HepG2 (cell line): ENCODE results near the gene PRRC2A. TPM values are rescaled to one million over a fixed set of nuclear protein-coding genes. Genes with fewer than 3 reads are reported as not detected.

ENCODE experiments used
- AHDC1 ChIP-seq: sonication (generic); formaldehyde crosslinking; IDR thresholded peaks from 2 replicates; pipeline ENCODE4 v1.5.1; 2020; ENCODE audit warnings: mild to moderate bottlenecking, missing genetic modification reagents, borderline replicate concordance
- ELF3 ChIP-seq: IDR thresholded peaks from 2 replicates; pipeline ENCODE4 v1.6.1; 2016; ENCODE audit warnings: missing genetic modification reagents, missing compliant biosample characterization
- FOSL1 ChIP-seq: sonication (generic); formaldehyde crosslinking; IDR thresholded peaks from 2 replicates; pipeline ENCODE4 v1.9.0; 2021; ENCODE audit warnings: missing genetic modification reagents, borderline replicate concordance
- GABPB1 ChIP-seq: IDR thresholded peaks from 2 replicates; pipeline ENCODE4 v1.6.1; 2016; ENCODE audit warnings: mild to moderate bottlenecking, missing genetic modification reagents, moderate library complexity, missing compliant biosample characterization
- MEIS1 ChIP-seq: sonication (generic); formaldehyde crosslinking; IDR thresholded peaks from 2 replicates; pipeline ENCODE4 v1.9.0; 2021; ENCODE audit warnings: mild to moderate bottlenecking, missing genetic modification reagents, moderate library complexity, borderline replicate concordance
- MEIS2 ChIP-seq: sonication (generic); formaldehyde crosslinking; IDR thresholded peaks from 2 replicates; pipeline ENCODE4 v1.9.0; 2021; ENCODE audit warnings: mild to moderate bottlenecking, missing genetic modification reagents
- MXI1 ChIP-seq: IDR thresholded peaks from 3 replicates; pipeline ENCODE4 v1.6.1; 2012; ENCODE audit warnings: low read depth, low read length, inconsistent platforms, borderline replicate concordance
- NR2F6 ChIP-seq, 2 experiments: IDR thresholded peaks; 2 replicates each; pipeline ENCODE4 v1.6.1; 2016; ENCODE audit warnings: antibody characterized with exemption in 1 of 2, mild to moderate bottlenecking in 1 of 2
- RARA ChIP-seq: IDR thresholded peaks from 2 replicates; pipeline ENCODE4 v1.6.1; 2016; ENCODE audit warnings: missing genetic modification reagents, missing compliant biosample characterization
- RBFOX2 ChIP-seq: fragments of 200-400 bp; formaldehyde crosslinking; IDR thresholded peaks from 2 replicates; pipeline ENCODE4 v1.6.1; 2017; ENCODE audit warnings: low read depth, mild to moderate bottlenecking, low read length
- SKIL ChIP-seq: sonication (generic); formaldehyde crosslinking; IDR thresholded peaks from 2 replicates; pipeline ENCODE4 v1.8.0; 2022; ENCODE audit warnings: missing genetic modification reagents, mild to moderate bottlenecking, moderate library complexity, borderline replicate concordance
- ZFP37 ChIP-seq: sonication (generic); formaldehyde crosslinking; IDR thresholded peaks from 2 replicates; pipeline ENCODE4 v1.4.0; 2020; ENCODE audit warnings: missing genetic modification reagents, borderline replicate concordance
- ZFP91 ChIP-seq: sonication (generic); formaldehyde crosslinking; IDR thresholded peaks from 2 replicates; pipeline ENCODE4 v1.9.0; 2022; ENCODE audit warnings: missing genetic modification reagents, mild to moderate bottlenecking, borderline replicate concordance
- ZNF264 ChIP-seq: sonication (generic); formaldehyde crosslinking; IDR thresholded peaks from 2 replicates; pipeline ENCODE4 v1.4.0; 2020; ENCODE audit warnings: missing genetic modification reagents
- ZNF503 ChIP-seq: sonication (generic); formaldehyde crosslinking; IDR thresholded peaks from 2 replicates; pipeline ENCODE4 v1.4.0; 2020; ENCODE audit warnings: missing genetic modification reagents
- ZNF556 ChIP-seq: sonication (generic); formaldehyde crosslinking; IDR thresholded peaks from 2 replicates; pipeline ENCODE4 v1.4.0; 2020; ENCODE audit warnings: mild to moderate bottlenecking, missing genetic modification reagents, borderline replicate concordance
- polyA plus RNA-seq, 8 experiments: library from polyadenylated mRNA; depleted of rRNA in 3 of 8; stranded (reverse) in 7 of 8; unstranded in 1 of 8; fragments of >200 nt; fragmentation: Illumina TruSeq in 4 of 8; extraction: Trizol in 4 of 8; gene quantifications; 2 replicates each; pipeline versions ENCODE4 v1.2.1 to v1.2.3, GENCODE V29; 2011 to 2016; ENCODE audit warnings: low read depth in 4 of 8, missing spikeins in 1 of 8, mixed read lengths in 1 of 8; ENCODE audit not compliant: insufficient read depth in 1 of 8
- total RNA-seq, 5 experiments: library from RNA; depleted of rRNA; stranded (reverse); fragments of >200 nt; fragmentation: Illumina TruSeq; extraction: Trizol; gene quantifications; 2 replicates each; pipeline ENCODE4 v1.2.3, GENCODE V29; 2016; ENCODE audit warnings: low read depth in 1 of 5

Gene PRRC2A
- total and polyA plus RNA-seq, 2 of the 13 experiments (the other 11 are each of a cell fraction or from before 2014, with no cell fraction given), result 38.9 to 47.4 TPM

- TF ChIP-seq AHDC1 (CRISPR knock-in tag) (0 out of 2 replicates have a peak, but pooled peaks have one; percentile 4), MEIS1 (CRISPR knock-in tag) (no peak; the same call in 1 of the 2 replicates), ZFP91 (CRISPR knock-in tag) (peak; percentile 66; the same call in 1 of the 2 replicates), ZFP37 (CRISPR knock-in tag) (no peak), RBFOX2 (peak; percentile 71), MXI1 (no peak), SKIL (CRISPR knock-in tag) (0 out of 2 replicates have a peak, but pooled peaks have one; percentile 29), RARA (CRISPR knock-in tag) (peak; percentile 38; the same call in 1 of the 2 replicates), GABPB1 (peak; percentile 30; the same call in 1 of the 2 replicates), NR2F6 (IDR thresholded peaks at IDR 0.05) (peak; percentile 87), NR2F6 (CRISPR knock-in tag; IDR thresholded peaks at IDR 0.05) (peak; percentile 90), ELF3 (CRISPR knock-in tag) (peak; percentile 37; the same call in 1 of the 2 replicates), ZNF503 (CRISPR knock-in tag) (0 out of 2 replicates have a peak, but pooled peaks have one; percentile 19), FOSL1 (CRISPR knock-in tag) (0 out of 2 replicates have a peak, but pooled peaks have one; percentile 6), ZNF264 (0 out of 2 replicates have a peak, but pooled peaks have one; percentile 43), MEIS2 (peak; percentile 30; the same call in 1 of the 2 replicates), ZNF556 (CRISPR knock-in tag) (0 out of 2 replicates have a peak, but pooled peaks have one; percentile 6)
Observed at GRCh38 chr6:31663961-31664789, 43.7 kb downstream of the PRRC2A start (continued).
